GM10847 (cell line): ENCODE measurements around the gene MAP3K3.

Experiments
- POLR2A ChIP-seq: IDR thresholded peaks from 2 replicates; pipeline ENCODE4 v1.6.1; 2011; ENCODE audit not compliant: insufficient read length; ENCODE audit errors: extremely low read depth

The MAP3K3 gene

DNA sequence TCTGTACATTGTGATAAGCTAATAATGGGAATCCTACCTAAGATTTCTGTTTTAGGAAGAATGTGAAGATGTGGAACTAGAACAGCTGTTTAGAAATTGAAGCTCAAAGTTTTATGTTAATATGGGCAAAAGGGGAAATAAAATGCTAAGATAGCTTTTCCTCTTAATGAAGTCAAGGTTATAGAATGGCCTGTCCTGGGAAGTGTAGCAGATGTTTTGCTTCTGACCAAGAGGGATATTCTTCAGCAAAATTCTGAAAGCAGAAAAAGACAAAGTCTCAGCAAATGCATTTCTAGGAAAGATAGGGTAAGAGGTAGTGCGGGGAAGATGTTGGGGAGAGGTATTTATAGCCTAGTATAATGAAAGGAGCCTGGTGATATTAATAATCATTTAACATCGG, 13.1 kb downstream of the MAP3K3 start:
- no peak for TF ChIP-seq POLR2A

DNA sequence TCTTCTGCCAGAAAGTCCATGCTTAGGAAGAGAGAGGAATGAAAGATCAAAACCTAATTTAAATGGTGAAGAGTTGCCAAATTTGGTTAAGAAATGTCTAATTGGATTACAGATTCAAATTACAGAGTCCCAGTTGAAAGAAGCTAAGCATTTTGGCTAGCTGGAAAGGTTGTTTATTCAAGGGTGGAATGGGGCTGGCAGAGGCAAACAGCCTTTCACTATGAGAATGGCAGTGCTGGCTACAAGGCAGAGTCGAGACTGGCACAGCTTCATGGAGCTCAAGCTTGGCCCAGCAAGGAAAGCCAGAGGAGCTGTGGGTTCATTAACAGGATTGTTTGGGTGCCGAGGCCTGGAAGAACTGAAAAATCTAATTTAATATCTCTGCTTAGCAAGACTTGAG, 13.6 kb downstream of the MAP3K3 start:
- TF ChIP-seq POLR2A = no peak

DNA sequence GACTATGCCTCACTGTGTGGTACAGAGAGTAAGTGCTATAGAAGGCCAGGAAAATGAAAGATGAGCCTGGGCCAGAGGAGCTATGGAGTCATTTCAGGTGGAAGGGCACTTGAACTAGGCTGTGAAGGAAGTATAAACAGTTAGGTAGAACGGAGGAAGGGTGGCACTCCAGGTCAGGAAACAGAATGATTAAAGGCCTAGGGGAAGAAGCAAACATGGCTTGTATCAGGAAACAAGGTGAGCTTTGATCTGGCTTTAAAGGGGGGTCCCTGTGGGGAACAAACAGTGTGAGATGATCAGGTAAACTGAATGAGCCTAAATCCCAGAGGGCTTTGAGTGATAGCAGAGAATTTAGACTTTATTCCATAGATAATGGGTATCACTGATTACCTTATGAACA, 16.9 kb downstream of the MAP3K3 start:
- no peak for TF ChIP-seq POLR2A

DNA sequence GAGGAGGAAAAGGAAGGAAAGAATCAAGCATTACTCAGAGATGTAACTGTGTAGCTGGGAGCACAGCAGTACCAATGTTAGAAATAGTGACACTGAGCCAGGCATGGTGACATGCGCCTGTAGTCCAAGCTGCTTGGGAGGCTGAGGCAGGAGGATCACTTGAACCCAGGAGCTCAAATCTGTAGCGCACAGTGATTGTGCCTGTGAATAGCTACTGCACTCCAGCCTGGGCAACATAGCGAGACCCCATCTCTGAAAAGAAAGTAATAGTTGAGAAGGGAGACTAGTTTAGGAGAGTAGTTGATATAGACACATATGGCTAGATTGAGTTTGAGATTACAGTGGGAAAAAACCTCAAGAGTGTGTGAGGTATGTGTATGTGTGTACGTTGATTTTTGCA, 17.8 kb downstream of the MAP3K3 start:
- TF ChIP-seq POLR2A = no peak

DNA sequence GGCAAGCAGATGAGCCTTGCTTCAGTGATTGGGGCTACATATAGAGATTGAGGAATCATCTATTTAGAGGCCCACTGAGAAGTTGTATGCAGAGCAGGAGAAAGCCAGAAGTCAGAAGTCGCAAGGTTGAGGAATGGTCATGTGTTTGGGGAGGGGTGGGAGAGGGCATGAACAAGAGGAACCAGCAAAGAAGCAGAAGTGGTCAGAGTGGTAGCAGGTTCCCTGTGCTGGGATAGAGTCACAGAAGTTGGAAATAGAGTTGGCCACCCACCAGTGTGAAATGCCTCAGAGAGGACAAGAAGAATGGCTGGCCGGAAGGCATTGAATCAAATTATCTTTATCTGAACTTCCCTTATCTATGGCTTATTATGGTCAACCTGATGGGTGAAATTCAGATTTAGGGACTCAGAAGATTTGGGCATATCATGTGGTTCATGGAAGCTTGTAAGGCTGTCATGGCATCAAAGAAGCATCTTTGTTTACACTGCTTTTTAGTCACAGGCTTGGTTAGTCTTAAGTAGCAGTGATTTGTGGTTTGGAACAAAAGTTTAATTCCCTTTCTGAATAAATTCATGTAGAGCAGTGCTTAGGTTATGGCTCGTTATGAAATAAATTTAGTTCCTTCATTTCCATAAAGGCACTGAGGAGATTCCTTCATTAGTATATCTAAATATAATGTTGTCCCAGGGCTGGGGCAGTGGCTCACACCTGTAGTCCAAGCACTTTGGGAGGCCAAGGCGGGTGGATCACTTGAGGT, 19.7 kb downstream of the MAP3K3 start:
- no peak for TF ChIP-seq POLR2A

DNA sequence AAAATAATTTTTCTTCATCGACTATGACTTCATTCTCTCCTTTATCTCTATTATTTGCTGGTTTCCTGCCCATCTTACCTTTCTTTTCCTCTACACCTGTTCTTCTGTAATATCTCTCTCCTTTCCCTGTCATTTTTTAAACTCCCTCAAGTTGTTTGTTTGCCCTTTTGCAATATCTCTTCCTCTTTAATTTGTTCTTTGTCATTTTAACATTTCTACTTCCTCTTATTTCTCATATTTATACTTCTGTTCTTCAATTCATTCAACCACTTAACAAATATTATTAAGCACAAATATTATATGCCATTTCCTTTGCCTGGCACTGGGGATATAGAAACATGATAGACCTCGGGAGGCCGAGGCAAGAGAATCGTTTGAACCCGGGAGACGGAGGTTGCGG, 22.6 kb downstream of the MAP3K3 start:
- TF ChIP-seq POLR2A = no peak

DNA sequence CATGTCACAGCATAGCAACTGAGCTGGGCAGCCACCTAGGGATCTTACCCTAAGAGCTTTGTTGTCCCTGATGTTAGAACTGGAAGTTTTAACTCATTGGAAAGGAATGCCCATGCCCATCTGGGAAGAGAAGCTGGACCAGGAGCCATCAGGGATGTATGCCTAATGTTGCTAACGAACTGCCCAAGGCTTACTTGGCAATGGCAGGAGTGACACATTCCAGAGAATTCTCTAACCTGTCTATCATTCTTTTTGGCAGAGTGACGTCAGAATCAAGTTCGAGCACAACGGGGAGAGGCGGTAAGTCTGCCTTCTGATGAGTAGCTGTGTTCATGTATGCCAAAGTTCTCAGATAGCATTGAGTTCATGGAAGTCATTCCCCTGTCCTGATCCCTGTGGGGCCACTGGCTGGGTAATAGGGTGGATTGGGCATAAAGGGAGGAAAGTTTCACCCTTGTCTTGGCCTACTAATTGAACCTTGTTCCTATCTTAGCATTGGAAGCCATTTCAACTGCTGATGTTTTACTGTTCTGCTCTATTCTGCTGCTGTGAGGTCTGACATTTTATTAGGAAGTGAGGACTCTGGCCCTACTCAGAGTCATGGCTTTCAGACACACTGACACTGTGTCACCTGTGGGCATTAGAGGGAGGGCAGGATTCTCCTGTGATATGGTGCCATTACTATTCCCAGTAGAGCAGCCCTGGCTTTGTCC, 23.7 kb downstream of the MAP3K3 start:
- TF ChIP-seq POLR2A = no peak

DNA sequence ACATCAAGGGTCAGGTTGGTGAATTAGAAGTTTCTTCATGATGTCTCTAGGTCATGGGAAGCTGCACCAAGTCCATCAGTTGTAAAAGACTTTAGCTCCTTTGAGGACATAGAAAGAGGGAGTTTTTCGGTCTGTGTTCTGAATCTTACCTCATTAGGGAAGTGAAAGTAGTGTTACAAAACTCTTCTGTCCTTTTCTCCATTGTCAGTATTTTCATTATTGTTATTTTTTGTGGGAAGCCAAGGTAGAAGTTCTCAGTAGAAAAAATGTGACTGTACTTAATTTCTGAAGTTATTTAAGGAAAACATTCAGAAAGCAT, 24.2 kb downstream of the MAP3K3 start:
- TF ChIP-seq POLR2A = no peak

DNA sequence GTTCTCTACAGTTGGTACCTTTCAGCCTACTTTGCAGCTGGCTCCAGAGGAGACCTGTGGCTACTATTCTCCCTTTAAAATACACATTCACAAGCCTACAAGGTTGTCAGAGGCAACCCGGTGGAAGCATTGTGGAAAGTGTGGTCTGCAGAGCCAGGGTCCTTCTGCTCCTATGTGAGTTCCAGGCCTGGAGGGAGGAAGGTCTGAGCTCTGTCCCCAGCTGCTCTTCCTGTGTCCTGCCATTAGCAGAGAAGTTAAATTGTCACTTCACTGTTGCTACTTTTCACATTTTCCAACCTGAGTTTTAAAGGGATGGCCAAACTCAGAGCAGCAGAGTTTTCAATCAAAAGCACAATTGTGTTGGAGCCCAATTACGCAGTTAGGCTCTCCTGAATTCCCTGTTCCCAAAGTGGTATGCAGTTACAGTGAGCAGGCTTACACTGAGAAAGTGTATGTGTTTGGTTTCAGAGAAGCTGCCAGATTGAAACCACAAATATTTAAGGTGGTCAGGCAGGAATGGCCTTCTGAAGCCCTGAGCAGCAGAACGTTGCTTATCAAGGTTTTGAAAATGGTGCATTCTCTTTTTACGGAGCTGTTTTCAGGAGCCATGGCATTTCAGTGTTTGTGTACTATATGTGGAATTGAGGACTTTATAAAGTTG, 25.0 kb downstream of the MAP3K3 start:
- TF ChIP-seq POLR2A = no peak

DNA sequence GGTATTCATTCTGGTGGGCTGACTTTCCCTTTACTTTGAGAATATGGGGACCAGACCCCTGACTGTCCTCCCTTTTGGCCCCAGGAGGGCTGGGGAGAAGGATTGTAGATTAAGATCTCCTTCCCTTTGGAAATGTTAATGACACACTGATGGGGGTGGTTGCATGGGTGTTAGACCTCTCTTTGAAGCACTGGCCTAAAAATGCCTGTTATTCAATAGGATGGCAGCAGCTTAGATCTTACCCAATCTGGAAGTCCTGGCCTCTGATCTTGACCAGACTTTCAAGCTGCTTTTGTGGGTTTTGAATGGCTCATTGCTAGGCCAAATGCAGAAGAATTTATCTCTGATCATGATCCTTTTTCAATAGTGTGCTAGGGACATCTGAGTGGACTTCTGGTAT, 25.7 kb downstream of the MAP3K3 start:
- TF ChIP-seq POLR2A = no peak

DNA sequence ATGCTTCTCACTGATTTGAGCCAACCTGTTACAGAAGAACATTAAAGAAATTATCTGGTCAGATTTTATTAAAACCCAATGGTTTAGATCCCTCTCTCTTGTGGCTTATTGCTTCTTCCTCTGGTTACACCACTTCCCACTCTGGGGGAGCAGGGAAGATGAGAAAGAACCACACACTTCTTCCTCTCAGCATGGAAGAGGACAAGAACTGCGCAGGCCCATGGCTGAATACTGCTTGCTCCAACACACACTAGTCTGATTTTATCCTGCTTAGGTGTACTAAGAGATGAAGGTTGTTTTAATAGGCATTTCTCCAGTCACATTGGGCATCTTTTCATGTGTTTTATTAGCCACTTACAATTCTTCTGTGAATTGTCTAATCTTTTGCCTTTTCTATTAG, 27.6 kb downstream of the MAP3K3 start:
- TF ChIP-seq POLR2A = no peak

DNA sequence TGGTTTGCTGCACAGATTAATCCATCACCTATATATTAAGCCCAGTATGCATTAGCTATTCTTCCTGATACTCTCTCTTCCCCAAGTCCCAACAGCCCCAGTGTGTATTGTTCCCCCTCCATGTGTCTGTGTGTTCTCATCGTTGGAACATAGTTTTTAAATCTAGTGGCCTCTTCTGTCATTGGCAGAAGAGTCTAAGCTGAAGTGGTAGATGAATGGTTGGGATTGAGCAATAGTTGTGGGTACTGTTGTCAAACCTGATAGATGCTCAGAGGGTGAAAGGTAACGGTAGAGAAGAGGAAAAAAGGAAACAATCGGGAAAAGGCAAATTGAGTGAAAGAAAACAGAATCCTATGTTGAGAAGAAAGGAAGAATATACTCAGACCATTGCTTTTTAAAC, 29.9 kb downstream of the MAP3K3 start:
- TF ChIP-seq POLR2A = no peak

DNA sequence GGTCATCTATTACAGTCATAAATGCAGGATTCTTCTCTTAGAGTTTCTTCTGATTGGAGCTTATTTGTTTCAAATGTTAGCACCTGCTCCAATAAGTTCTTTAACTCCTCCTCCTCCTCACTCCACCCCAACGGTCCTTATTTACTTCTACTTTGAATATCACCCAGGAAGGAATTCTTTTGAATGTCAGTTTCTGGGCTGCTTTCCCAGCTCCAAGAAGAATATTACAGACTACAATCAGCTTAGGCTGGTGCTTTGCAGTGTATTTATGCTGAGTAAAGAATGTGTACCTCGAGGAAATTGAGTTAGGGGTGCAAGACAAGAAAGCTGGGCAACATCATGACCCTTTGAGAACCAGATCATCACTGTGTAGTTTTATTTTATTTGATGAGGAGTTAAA, 30.8 kb downstream of the MAP3K3 start:
- TF ChIP-seq POLR2A = no peak

DNA sequence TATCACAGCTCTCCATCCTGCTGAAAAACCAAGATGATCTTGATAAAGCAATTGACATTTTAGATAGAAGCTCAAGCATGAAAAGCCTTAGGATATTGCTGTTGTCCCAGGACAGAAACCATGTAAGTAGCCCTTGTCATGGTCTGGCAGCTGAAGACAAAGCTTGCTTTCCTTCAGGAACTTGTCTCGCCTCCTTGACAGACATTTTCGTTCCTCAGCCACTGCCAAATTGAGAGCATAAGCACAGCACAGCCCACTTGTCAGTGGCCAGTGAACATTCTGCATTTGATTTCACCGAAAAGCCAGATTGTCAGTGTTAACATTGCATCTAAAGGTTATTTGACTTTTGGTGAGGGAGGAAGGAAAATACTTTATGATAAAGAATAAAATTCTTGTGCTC, 35.6 kb downstream of the MAP3K3 start:
- no peak for TF ChIP-seq POLR2A

DNA sequence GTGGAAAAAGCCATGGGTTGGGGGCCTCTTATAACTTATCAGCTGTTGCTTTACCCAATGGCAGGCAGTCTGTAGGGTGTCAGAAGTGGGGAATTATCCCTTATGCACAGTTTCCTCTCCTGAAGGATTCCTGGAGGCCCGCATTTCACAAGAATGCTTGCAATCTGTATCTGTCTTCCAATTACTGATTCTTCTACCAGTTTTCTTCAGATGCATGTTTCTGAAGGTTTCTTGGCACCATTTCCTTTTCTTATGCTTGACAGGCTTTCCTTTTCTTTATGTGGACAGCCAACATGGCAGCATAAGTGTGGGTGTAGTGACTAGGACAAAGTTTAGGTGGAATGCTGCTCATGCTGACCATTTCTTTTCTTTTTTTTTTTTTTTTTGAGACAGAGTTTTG, 36.1 kb downstream of the MAP3K3 start:
- no peak for TF ChIP-seq POLR2A

DNA sequence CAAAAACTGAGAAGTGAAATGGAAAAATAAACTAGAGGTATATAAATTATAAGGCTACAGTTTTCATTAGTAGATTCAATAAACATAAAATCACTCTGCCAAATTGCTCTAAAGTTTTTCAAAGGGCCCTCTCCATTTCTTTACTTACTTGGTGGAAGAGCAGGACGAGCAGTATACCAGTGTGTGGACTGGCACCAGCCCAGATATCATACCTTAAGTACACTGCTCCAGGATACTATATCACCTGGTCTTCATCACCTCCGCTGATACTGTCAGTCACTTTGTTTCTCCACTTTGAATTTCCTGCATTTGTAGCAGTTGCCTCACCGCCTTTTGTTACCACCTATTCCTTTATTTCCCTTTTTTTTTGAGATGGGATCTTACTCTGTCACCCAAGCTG, 37.6 kb downstream of the MAP3K3 start:
- TF ChIP-seq POLR2A = no peak
